Common myeloid progenitor, CD34-positive (primary cell): ENCODE results near the gene CHMP1B.
"Not testable (repeated sequence)": the region's sequence is repeated elsewhere in the genome, so short reads cannot be mapped to it uniquely, and the experiment has no call there.

Experiments
- CTCF ChIA-PET: fragments of 350-600 bp; sonication (Branson Sonifier 250); formaldehyde crosslinking; loops from one replicate; lab custom pipeline; 2021; ENCODE audit warnings: antibody characterized with exemption; lab: Charles Lee
- POLR2A ChIA-PET: fragments of 350-600 bp; sonication (Branson Sonifier 250); formaldehyde crosslinking; loops from one replicate; lab custom pipeline; 2021; ENCODE audit warnings: antibody characterized with exemption; lab: Charles Lee
- DNase-seq, 3 donors: peaks; one replicate each; pipeline versions ENCODE4 v3.0.0 to v3.0.0-alpha.2; 2013
- H3K27ac ChIP-seq, 2 experiments: 1 replicate in 1 of 2; 2 replicates in 1 of 2; pipeline ENCODE4 v1.7.0; 2013; ENCODE audit warnings: inconsistent platforms in 2 of 2, low read length in 2 of 2, mild to moderate bottlenecking in 2 of 2, low read depth in 1 of 2, moderate library complexity in 1 of 2; ENCODE audit not compliant: severe bottlenecking in 2 of 2, insufficient read depth in 1 of 2, poor library complexity in 1 of 2
- H3K27me3 ChIP-seq, 5 experiments: replicated peaks in 2 of 5; 1 replicate in 3 of 5; 2 replicates in 2 of 5; pipeline versions ENCODE4 v1.6.1 to v1.7.0; 2013; ENCODE audit warnings: low read length in 4 of 5, mild to moderate bottlenecking in 2 of 5, moderate library complexity in 2 of 5, inconsistent platforms in 1 of 5; ENCODE audit not compliant: insufficient read depth in 5 of 5, control insufficient read depth in 4 of 5
- H3K36me3 ChIP-seq, 4 experiments: 1 replicate in 2 of 4; 2 replicates in 2 of 4; pipeline versions ENCODE4 v1.6.1 to v1.7.0; 2013; ENCODE audit warnings: low read length in 3 of 4, control low read depth in 1 of 4, mild to moderate bottlenecking in 1 of 4; ENCODE audit not compliant: control insufficient read depth in 4 of 4, insufficient read depth in 4 of 4
- H3K4me1 ChIP-seq, 4 experiments: 1 replicate in 3 of 4; 2 replicates in 1 of 4; pipeline versions ENCODE4 v1.6.1 to v1.7.1; 2013; ENCODE audit warnings: low read length in 3 of 4, mild to moderate bottlenecking in 3 of 4, control low read depth in 1 of 4, inconsistent platforms in 1 of 4, moderate library complexity in 1 of 4; ENCODE audit not compliant: control insufficient read depth in 4 of 4, insufficient read depth in 4 of 4; ENCODE audit errors: control extremely low read depth in 1 of 4
- H3K4me3 ChIP-seq, 7 experiments: 1 replicate in 4 of 7; 2 replicates in 3 of 7; pipeline versions ENCODE4 v1.5.1 to v1.7.0; 2013; ENCODE audit warnings: mild to moderate bottlenecking in 7 of 7, low read length in 6 of 7, moderate library complexity in 6 of 7, inconsistent platforms in 2 of 7, low read depth in 2 of 7, control low read depth in 1 of 7; ENCODE audit not compliant: insufficient read depth in 4 of 7, control insufficient read depth in 1 of 7; ENCODE audit errors: extremely low read depth in 1 of 7
- H3K9me3 ChIP-seq, 5 experiments: 1 replicate in 4 of 5; 2 replicates in 1 of 5; pipeline versions ENCODE4 v1.6.1 to v1.7.1; 2013; ENCODE audit warnings: low read length in 4 of 5, mild to moderate bottlenecking in 2 of 5, inconsistent platforms in 1 of 5, low read depth in 1 of 5, moderate library complexity in 1 of 5; ENCODE audit not compliant: control insufficient read depth in 4 of 5, insufficient read depth in 2 of 5; ENCODE audit errors: control extremely low read depth in 1 of 5
- WGBS: methylation state at CpG from one replicate; pipeline ENCODE4 v1.1.5; 2013; ENCODE audit not compliant: insufficient coverage; 5-methylcytosine and 5-hydroxymethylcytosine counted together

CHMP1B gene

GRCh38 chr18:11849841-11850634 lies 1.2 kb upstream of the CHMP1B start:
- H3K4me1 ChIP-seq = peaks cover 19 to 46% (median 25%) of the 10 kb centered on the region in 4 experiments
- WGBS = 5% methylated on average over 13 of the region's 17 CpGs

DNA sequence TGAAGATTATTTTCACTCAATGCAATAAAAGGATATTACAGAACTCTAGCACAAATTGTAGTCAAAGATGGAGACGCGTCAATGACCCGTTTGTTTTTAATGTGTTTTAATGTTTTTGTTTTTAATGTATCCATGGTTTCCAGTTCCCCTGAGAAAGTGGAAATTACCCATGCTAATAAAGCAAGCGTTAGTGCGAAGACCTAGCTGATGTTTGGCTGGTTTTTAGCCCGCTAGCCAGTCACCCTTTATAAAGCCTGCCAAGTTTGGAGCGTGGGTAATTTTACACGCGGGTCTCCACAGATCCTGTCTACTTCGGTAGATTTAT lies 430 bp upstream of the CHMP1B start:
- CTCF ChIA-PET = interaction anchor here (1.2 kb wide), 1 partner anchor 22 kb away, joined by 3 read pairs; no protein-coding TSS in a partner anchor
- Histone ChIP-seq H3K36me3 (peaks cover 0 to 3% (median 1%) of the 10 kb centered on the region in 4 experiments), H3K9me3 (no peaks in the 10 kb centered on the region), H3K4me1 (peaks cover 19 to 46% (median 25%) of the 10 kb centered on the region in 4 experiments), H3K4me3 (peak overlapping the region in 6 of 7 experiments; percentile 87 to 99 (median 96)), H3K27me3 (no peaks in the 10 kb centered on the region), H3K27ac (peak overlapping the region; percentile 98 to 99)
- 0% methylated on average over 8 of the region's 10 CpGs for WGBS
- POLR2A ChIA-PET = interaction anchor here (0.6 kb wide), 1 partner anchor 272 kb away, joined by 3 read pairs; no protein-coding TSS in a partner anchor
- peak; percentile 81 to 92 (median 91) for DNase-seq

More at GRCh38 chr18:11849841-11850634, 1.2 kb upstream of the CHMP1B start:
- ChIA-PET CTCF (interaction anchor here (1.2 kb wide), 1 partner anchor 21 kb away, joined by 3 read pairs; no protein-coding TSS in a partner anchor), POLR2A (interaction anchor here (0.6 to 0.7 kb wide), 2 partner anchors 33 to 272 kb away, joined by 3 to 5 read pairs; no protein-coding TSS in a partner anchor)
- Histone ChIP-seq H3K9me3 (no peaks in the 10 kb centered on the region), H3K36me3 (peaks cover 0 to 3% (median 0%) of the 10 kb centered on the region in 4 experiments), H3K4me3 (peak overlapping the region in 6 of 7 experiments; percentile 87 to 99 (median 96)), H3K27ac (peak overlapping the region; percentile 98 to 99), H3K27me3 (no peaks in the 10 kb centered on the region)
- DNase-seq = peak; percentile 69 to 77 (median 76)

DNA sequence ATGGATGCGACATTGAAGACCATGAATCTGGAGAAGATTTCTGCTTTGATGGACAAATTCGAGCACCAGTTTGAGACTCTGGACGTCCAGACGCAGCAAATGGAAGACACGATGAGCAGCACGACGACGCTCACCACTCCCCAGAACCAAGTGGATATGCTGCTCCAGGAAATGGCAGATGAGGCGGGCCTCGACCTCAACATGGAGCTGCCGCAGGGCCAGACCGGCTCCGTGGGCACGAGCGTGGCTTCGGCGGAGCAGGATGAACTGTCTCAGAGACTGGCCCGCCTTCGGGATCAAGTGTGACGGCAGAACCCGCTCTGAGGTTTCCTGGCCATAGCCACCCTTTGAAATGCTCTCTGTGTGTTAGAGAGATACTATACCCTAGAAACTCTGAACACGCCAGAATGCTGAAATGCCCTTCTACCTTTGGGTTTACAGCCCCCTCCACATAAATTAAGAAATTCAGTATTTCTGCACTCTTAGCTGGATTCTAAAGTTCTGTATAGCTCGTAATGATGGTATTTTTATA lies 659 bp downstream of the CHMP1B start:
- POLR2A ChIA-PET = no interaction called here
- WGBS = under 1% methylated on average over 20 of the region's 23 CpGs

GRCh38 chr18:11854554-11854953 lies 3.3 kb downstream of the CHMP1B start:
- H3K4me3 ChIP-seq, H3K27ac ChIP-seq, H3K27me3 ChIP-seq, H3K36me3 ChIP-seq, DNase-seq, H3K9me3 ChIP-seq, POLR2A ChIA-PET: not testable (repeated sequence)
- CTCF ChIA-PET = interaction anchor here (1.0 to 1.7 kb wide), 2 partner anchors 8 to 12 kb away, joined by 3 to 4 read pairs; no protein-coding TSS in a partner anchor
- peaks cover 19 to 38% (median 28%) of the 10 kb centered on the region in 4 experiments for H3K4me1 ChIP-seq
- WGBS = 100% methylated on average over 3 of the region's 6 CpGs

More for the DNA sequence above, 659 bp downstream of the CHMP1B start:
- Histone ChIP-seq H3K4me3 (peak overlapping the region; percentile 71 to 99 (median 96)), H3K27ac (peak overlapping the region; percentile 98 to 99), H3K4me1 (peaks cover 19 to 46% (median 25%) of the 10 kb centered on the region in 4 experiments), H3K36me3 (peaks cover 0 to 3% (median 1%) of the 10 kb centered on the region in 4 experiments), H3K27me3 (no peaks in the 10 kb centered on the region), H3K9me3 (no peaks in the 10 kb centered on the region)
- CTCF ChIA-PET = no interaction called here
- DNase-seq = peak; percentile 26 to 57 (median 50)

- H3K4me3 ChIP-seq = no peak overlapping the region
- POLR2A ChIA-PET = no interaction called here
- H3K4me1 ChIP-seq = peaks cover 10 to 22% (median 16%) of the 10 kb centered on the region in 4 experiments
These were observed 6.1 kb downstream of the CHMP1B start for GRCh38 chr18:11857177-11857887.

GRCh38 chr18:11859282-11859830 lies 8.1 kb downstream of the CHMP1B start:
- DNase-seq = no peak
- ChIA-PET POLR2A (no interaction called here), CTCF (interaction anchor here (1.3 to 1.4 kb wide), 2 partner anchors 16 to 23 kb away, joined by 3 read pairs; no protein-coding TSS in a partner anchor)
- no peaks in the 10 kb centered on the region for H3K9me3 ChIP-seq
- no peak overlapping the region for H3K27ac ChIP-seq
- H3K36me3 ChIP-seq = peaks cover 0 to 3% (median 1%) of the 10 kb centered on the region in 4 experiments
- no peak overlapping the region for H3K4me3 ChIP-seq
- H3K27me3 ChIP-seq = peaks cover 0 to 29% (median 6%) of the 10 kb centered on the region in 5 experiments
- H3K4me1 ChIP-seq = peaks cover 0 to 10% (median 7%) of the 10 kb centered on the region in 4 experiments
- WGBS = 96% methylated on average over 4 of the region's 7 CpGs

More at GRCh38 chr18:11857177-11857887, 6.1 kb downstream of the CHMP1B start:
- Histone ChIP-seq H3K9me3 (no peaks in the 10 kb centered on the region), H3K27me3 (peaks cover 0 to 28% (median 6%) of the 10 kb centered on the region in 5 experiments), H3K27ac (no peak overlapping the region), H3K36me3 (peaks cover 0 to 3% (median 1%) of the 10 kb centered on the region in 4 experiments)
- DNase-seq = peak in 2 of 3 donors; percentile 46 to 52
- WGBS = 59% methylated on average over 8 of the region's 11 CpGs
- CTCF ChIA-PET = no interaction called here
